Retinal pigment epithelial cell (primary cell): ENCODE data around the gene MCF2L.

Experiments
- DNase-seq: peaks from one replicate; pipeline ENCODE4 v3.0.0-alpha.2; 2010; ENCODE audit warnings: low read depth
- H3K4me3 ChIP-seq: 2 replicates; pipeline ENCODE4 v1.5.1; 2011; ENCODE audit warnings: mild to moderate bottlenecking, low read length, control low read depth, moderate library complexity
- CTCF ChIP-seq: conservative IDR thresholded peaks from 2 replicates; pipeline ENCODE4 v1.5.1; 2011; ENCODE audit warnings: low read depth, low read length, control low read depth, inconsistent platforms

Gene MCF2L

GRCh38 chr13:113124211-113124970 lies 155.4 kb downstream of the MCF2L start:
- H3K4me3 ChIP-seq, result no peak overlapping the region
- TF ChIP-seq CTCF, result no peak
- no peak for DNase-seq

DNA sequence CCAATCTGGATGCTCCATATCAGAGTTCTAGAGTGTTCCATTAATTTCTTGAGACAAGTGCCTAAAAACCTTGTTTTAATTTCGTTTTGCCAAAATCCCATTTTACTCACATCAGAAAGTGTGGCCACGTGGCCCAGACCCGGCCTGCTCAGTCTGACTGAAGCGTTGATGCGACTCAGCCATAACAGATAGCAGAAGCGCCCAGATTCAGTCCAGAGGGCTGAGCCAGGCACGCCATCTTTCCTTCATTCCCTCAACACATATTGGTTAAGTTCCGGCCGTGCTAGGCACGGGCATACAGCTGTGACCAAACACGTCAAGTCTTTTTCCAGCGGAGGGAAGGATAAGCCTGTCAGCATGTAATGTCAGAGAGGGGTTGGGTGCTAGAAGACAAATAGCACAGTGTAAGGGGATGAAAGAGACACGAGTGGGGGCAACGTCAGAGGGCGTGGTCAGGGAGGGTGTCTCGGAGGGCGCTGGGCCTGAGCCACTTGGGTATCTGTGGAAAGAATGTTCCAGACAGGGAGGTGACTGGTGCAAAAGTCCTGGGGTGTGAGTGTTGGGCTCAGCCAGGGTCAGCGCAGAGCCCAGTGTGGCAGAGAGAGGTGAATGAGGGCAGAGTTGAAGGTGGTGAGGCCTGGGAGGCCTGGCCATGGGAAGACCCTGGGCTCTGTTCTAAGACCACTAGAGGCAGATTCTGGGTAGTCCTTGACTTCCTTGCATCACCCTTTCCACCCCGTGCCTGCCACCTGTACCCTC lies 156.7 kb downstream of the MCF2L start:
- no peak for TF ChIP-seq CTCF
- no peak overlapping the region for H3K4me3 ChIP-seq
- DNase-seq, result no peak

GRCh38 chr13:113126265-113127150 lies 157.5 kb downstream of the MCF2L start:
- no peak for TF ChIP-seq CTCF
- no peak for DNase-seq

GRCh38 chr13:113129480-113129879 lies 160.5 kb downstream of the MCF2L start:
- no peak for DNase-seq
- no peak for TF ChIP-seq CTCF
- no peak overlapping the region for H3K4me3 ChIP-seq

More at GRCh38 chr13:113126265-113127150, 157.5 kb downstream of the MCF2L start:
- no peak overlapping the region for H3K4me3 ChIP-seq

DNA sequence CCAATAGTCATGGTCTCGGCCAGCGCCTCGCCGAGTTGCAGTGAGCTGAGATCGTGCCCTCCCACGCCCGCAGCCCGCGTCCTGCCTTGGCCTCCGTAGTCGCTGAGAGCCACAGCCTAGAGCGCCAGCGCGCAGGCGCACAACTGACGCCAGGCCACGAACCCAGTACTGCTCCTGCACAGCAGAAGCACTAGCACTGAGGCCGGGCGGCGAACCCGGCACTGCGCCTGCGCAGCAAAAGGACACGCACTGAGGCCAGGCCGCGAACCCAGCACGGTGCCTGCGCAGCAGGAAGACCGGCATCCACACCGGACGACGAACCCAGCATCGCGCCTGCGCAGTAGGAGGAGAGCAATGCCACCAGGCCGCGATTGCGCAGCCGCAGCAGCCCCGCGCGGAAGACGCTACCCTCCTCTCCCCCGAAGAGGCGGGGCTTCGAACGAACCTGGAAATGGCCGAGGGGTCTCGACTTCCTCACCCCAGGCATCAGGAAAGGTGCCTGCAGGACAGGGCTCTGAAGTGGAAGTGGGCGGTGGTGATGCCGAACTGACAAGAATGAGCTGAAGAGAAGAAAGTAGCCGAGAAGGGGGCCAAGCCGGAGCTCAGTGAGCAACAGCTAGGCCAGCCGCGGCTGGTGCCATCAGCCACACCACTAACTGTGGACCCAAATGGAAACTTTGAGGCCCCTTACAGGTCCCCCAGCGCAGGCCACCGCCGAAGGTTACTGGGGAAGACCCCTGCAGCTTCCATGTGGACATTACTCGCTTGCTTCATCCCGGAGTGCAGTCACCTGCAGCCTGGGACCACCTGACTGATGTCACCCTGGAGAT lies 161.1 kb downstream of the MCF2L start:
- TF ChIP-seq CTCF, result no peak
- DNase-seq, result no peak
- no peak overlapping the region for H3K4me3 ChIP-seq

DNA sequence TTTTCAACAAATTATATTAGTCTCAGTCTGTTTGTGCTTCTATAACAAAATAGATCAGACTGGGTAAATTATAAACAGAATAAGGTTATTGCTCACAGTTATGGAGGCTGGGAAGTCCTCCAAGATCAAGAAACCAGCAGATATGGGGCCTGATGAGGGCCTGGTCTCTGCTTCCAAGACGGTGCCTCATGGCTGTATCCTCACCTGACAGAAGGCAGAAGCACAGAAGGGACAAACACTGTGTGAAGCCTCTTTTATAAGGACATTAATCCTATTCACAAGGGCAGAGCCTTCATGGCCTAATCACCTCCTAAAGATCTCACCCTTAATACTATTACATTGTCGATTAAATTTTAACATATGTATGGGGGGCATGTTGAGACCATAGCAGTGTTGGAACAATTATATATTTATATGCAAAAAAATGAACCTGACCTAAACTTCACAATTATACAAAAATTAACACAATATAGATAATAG lies 166.3 kb downstream of the MCF2L start:
- TF ChIP-seq CTCF, result no peak
- no peak for DNase-seq
- H3K4me3 ChIP-seq, result no peak overlapping the region
